ENCODE data around the gene USP6NL.

The USP6NL gene

DNA sequence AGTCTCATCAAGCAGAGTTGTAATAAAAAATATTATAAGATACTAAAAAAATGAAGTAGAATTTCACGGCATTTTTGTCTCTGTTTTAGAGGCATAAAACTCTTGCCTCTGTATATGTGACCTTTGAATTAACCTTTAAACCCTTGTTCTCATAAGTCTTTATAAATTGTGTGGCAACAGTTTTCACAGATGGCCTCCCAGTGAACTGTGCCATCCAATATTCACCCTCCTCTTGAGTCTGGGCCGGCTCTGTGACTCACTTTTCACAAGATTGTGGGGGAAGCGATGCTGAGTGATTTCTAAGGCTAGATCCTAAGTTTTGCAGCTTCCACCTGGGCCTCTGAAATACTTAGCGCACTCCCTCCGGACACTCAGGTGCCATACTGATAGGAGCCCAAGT is 4.6 kb upstream of the USP6NL start:
- DNase-seq (ENCODE audit: low read depth) = no peak

GRCh38 chr10:11615396-11615795 is 3.9 kb upstream of the USP6NL start:
- no peak for DNase-seq (ENCODE audit: low read depth)

- DNase-seq (ENCODE audit: low read depth) = no peak
Measured at GRCh38 chr10:11612021-11613001, 861 bp upstream of the USP6NL start.

GRCh38 chr10:11610826-11611247 is 613 bp downstream of the USP6NL start:
- DNase-seq (ENCODE audit: low read depth) = no peak

DNA sequence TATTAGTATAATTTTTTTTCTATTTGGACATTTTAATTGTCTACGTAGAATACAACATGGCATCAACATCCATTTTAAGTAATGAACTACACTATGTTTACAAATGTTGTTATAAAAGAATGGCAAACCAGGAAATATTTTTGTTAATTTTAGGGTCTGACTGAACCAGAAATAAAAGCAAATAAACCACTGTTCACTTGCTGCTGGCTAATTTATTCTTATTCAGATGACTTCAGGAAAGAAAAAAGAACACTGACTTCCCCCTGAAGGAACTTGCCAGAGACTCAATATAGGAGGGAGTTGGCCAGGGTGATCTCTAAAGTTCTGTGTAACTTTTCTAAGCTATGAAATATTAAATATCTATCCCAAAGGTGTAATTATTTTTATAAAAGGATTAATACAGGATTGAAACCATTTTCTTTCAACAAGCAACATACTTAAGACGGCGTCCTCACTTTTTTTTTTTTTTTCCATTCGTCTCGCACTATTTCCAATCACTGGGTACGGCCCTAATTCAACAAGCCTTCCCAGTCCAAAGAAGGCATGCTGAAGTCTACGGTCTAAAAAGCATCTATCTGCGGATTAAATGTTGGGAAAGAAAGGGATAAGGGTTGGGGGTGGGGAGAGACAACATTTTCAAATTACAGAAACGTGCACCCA is 1.2 kb downstream of the USP6NL start:
- no peak for DNase-seq (ENCODE audit: low read depth)

DNA sequence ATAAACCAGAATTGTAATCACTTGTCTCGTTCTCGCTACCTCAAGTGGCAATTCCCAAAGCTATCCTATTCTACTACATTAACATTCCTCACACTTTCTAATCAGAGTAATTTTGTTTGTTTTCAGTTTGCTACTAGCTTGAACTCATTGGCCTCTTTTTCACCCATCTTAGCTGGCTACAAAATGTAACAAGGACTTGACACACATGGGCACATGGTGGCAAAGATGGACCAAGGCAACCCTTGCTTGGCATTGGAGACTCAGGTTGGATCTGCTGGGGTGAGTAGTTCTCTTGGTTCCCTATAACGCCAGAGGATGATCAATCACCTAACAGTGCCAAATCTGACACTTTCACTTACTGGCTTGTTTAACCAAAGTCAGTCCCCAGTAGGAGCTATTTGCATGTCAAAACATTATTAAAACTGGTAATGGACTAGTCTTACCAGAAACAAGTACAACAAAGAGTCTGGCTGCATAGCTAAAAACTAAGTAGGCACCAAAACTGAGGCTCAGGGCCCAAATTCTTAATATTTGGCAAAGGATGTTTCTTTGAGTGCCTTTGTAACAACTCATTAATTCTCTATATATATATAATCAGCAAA is 1.9 kb downstream of the USP6NL start:
- DNase-seq (ENCODE audit: low read depth) = no peak

DNA sequence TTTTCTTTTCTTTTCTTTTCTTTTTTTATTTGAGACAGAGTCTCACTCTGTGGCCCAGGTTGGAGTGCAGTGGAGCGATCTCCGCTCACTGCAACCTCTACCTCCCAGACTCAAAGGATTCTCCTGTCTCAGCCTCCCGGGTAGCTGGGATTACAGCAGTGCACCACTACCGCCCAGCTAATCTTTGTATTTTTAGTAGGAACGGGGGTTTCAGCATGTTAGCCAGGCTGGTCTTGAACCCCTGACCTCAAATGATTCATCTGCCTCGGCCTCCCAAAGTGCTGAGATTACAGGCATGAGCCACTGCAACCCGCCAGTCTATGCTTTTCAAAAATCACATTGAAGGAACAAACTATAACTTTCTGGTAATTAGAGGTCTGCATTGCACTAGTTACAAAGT is 2.4 kb downstream of the USP6NL start:
- DNase-seq (ENCODE audit: low read depth) = no peak

DNA sequence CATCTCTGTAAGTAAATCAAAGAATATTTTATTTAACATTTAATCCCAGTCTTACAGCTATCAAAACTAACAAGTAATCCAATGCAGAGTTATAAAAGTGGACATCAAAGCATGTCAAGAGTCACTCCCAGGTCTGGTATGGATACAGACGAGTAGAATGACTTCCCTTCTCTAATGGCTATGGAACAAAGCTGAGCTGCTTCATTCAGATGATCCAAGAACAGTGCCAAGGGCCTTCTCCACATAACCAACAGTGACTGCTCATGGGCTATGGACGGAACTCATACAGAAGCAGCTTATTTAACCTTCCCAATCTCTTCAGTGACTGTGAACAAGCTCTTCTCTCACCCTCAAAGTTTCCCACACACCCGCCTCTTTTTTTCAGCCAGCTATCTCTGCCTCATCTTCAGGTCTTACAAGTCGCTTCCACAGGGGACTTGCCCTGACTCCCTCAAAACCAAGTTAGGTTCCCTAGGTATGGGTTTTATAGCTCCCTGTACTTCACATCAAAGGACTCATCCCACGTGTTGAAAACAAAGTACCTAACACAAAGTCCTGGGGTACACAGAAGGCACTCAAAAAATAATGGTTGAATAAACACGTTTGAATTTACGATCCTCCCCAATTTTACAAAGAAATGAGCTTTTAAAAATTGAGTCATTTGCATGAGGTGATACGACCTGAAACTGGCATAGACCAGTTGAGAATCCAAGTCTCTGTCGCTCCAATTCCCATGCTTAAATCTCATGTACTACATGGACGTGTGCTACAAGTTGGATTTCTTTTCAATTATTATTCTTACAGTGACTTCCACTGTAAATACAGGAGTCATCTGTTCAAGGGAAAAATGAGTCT is 3.1 kb downstream of the USP6NL start:
- DNase-seq (ENCODE audit: low read depth) = no peak

GRCh38 chr10:11605807-11606408 is 5.5 kb downstream of the USP6NL start:
- DNase-seq (ENCODE audit: low read depth) = no peak

DNA sequence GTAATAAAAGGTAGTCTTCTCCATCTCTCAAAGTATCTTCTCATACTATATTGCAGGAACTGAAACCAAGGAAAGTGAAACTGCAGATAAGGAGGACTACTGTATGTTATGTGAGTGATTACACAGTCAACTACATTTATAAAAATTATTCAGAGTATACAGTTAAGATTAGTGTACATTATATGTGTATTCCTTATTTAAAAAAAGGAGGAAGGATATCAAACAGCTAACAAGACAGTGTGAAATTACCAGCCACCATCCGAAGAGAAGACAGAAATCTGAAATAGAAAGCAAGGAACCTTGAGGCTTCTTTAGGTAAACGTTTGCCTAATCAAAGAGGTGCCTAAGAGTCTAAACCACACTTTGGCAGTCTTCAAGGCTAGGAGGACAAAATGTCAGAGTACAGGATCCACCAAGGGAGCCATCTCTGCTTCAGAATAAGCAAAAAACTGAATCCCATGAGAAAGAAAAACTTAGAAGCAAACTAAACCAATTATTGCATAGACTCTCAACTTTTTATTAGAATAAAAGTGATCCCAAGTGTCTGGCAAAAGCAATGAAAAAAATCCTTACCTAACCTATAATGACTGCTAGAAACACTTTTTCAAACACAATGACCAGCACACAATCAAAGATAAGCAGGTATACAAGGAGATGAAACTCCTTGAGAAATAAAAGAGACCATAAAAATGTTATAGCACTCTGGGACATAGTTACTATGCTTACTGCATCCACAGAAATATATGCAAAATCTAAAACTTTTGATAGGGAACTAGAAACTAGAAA is 6.4 kb downstream of the USP6NL start:
- no peak for DNase-seq (ENCODE audit: low read depth)

DNA sequence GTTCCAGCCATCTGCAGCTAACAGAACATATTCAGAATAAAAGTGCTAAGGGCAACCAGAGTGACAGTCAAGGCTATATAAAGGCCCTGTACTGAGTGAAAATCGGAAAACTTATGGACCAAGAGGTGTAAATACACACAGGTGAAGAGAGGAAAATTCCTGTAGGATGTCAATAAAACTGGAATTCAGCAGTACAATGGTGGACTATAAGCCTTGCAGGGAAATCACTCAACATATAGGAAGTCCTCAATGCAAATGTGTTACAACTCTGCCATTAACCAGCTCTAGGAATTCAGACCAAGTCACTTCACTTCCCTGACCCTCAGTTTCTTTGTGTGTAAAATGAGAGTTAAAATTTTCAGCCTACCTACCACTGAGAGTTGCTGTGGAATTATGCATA is 7.7 kb downstream of the USP6NL start:
- DNase-seq (ENCODE audit: low read depth) = no peak

- no peak for DNase-seq (ENCODE audit: low read depth)
Measured at GRCh38 chr10:11602919-11603523, 8.4 kb downstream of the USP6NL start.

GRCh38 chr10:11602358-11602757 is 9.1 kb downstream of the USP6NL start:
- DNase-seq (ENCODE audit: low read depth) = no peak

- DNase-seq (ENCODE audit: low read depth) = no peak
Measured at GRCh38 chr10:11601670-11602069, 9.8 kb downstream of the USP6NL start.

DNA sequence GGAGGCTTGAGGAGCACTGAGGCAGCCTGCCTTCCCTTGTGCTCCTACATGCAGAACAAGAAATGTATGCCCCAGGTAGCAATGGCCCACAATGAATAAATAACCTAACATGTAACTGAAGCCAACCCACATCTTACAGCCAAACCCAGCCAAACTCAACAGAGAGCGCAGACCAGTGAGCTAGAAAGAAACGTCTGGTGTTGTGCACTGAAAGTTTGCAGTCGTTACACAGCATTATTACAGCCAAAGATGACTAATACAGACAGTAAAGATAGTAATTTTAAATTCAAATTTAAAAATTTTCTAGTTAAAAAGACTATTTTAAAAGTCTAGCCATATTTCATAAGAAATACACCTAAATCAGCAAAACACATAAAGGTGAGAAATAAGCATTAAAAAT is 11.2 kb downstream of the USP6NL start:
- no peak for DNase-seq (ENCODE audit: low read depth)

DNA sequence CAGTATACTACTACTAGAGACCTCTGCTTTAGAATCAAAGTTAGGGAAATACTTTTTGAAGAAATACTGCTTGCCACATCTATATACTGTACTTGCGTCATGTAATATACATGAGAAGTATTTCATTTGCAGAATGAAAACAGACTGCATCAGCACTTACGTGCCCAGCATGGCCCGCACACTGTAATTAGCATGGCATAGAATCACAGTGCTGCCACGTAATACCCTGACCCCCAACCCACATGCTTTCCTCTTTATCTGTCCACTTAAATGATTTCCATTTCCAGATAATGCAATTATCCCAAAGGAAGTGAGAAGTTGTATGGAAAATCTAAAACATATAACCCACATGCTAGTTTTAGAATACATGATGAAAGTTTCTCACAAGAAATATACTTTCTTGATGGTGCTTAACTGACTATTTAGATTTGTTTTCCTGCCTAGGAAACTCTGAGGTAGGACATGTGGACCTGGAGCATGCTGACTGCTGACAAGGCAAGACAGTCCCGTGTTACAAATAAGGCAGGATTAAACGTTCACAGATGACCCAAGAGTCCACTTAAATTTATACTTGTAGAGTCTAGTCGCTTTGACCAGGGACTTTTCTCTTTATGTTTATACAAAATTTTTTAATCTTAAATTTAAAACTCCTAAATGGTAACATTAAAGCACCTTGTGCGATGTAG is 12.6 kb downstream of the USP6NL start:
- DNase-seq (ENCODE audit: low read depth) = no peak

DNA sequence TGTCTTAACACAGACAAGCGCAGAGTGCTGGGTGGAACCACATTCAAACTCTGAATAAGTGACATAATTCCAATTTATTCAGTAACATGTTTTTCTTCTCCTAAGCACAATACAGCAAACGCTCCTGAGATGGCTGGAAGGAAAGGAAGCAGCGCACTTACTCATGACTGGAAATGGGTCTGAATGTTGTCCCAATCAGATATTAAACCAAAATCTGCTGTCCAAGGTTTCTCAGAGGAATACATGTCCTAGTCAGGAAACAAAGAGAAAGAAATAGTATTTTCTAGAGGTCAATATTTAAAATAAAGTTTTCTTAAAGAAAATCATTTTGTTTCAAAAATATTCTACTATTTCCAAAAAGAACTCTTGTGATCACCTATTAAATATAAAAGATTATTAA is 14.0 kb downstream of the USP6NL start:
- no peak for DNase-seq (ENCODE audit: low read depth)

DNA sequence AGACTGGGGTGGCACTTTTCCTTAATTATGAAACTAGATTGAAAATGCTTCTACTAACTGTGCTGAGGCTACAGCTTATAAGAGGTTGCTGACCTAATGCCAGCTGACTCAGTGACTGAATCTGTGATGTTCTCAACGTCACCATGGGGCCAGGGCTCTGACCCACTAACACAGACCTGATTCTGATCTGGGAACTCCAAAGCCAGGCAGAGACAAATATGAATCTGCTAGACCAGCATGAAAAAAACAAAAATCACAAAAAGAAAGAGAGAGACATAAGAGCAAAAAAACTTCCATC is 16.1 kb downstream of the USP6NL start:
- no peak for DNase-seq (ENCODE audit: low read depth)

- no peak for DNase-seq (ENCODE audit: low read depth)
Measured at GRCh38 chr10:11594589-11595394, 16.7 kb downstream of the USP6NL start.
